Measurements from ENCODE around the gene GRM2. TPM values are rescaled to one million over a fixed set of nuclear protein-coding genes. Genes with fewer than 3 reads are reported as not detected.

The GRM2 gene
- total RNA-seq, 1 experiment from 2014 or later = 0.07 TPM

DNA sequence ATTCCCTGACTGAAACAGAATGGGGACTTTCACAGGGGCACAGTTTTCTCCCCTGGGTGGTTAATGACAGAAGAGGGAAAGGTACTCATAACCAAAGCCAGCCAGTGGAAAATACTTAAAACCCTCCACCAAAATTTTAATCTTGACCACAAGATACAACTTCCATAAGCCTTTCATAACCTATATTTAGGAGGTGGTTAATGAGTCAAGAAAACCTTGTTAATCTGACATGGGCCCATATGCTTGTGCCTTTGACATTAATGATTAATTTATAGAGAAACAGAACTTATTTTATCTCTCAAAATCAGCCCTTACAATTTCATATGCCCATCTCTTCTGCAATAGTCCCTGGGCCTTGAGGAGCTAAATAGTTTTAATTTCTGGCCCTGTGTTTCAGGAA, 41.0 kb downstream of the GRM2 start:
- TF ChIP-seq, protein P1, sequence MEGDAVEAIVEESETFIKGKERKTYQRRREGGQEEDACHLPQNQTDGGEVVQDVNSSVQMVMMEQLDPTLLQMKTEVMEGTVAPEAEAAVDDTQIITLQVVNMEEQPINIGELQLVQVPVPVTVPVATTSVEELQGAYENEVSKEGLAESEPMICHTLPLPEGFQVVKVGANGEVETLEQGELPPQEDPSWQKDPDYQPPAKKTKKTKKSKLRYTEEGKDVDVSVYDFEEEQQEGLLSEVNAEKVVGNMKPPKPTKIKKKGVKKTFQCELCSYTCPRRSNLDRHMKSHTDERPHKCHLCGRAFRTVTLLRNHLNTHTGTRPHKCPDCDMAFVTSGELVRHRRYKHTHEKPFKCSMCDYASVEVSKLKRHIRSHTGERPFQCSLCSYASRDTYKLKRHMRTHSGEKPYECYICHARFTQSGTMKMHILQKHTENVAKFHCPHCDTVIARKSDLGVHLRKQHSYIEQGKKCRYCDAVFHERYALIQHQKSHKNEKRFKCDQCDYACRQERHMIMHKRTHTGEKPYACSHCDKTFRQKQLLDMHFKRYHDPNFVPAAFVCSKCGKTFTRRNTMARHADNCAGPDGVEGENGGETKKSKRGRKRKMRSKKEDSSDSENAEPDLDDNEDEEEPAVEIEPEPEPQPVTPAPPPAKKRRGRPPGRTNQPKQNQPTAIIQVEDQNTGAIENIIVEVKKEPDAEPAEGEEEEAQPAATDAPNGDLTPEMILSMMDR (conservative IDR thresholded peaks at IDR 0.05; ENCODE audit: low read depth, low read length) = no peak
- no peak for TF ChIP-seq EZH2 (IDR thresholded peaks at IDR 0.05; ENCODE audit: low read length, unreplicated experiment)
- TF ChIP-seq EZH2phosphoT487 (IDR thresholded peaks at IDR 0.05; ENCODE audit: borderline replicate concordance, low read length) = no peak
- H3K4me2 ChIP-seq (ENCODE audit: low read length) = no peak overlapping the region
- H3K4me3 ChIP-seq (ENCODE audit: low read length) = no peak overlapping the region
- H3K27me3 ChIP-seq (ENCODE audit: low read length) = no peaks in the 10 kb centered on the region; the same call in 1 of the 2 replicates
- no peaks in the 10 kb centered on the region for H3K79me2 ChIP-seq (ENCODE audit: low read length)
- H3K9ac ChIP-seq (ENCODE audit: low read length) = no peak overlapping the region
- ChIA-PET POLR2A (ENCODE audit: unreplicated experiment) (no interaction called here), CTCF (no interaction called here)
- H3F3A ChIP-seq (ENCODE audit: low read length, unreplicated experiment) = no peaks in the 10 kb centered on the region
- ATAC-seq (no peak), DNase-seq (no peak)
- no peak overlapping the region for H3K27ac ChIP-seq (ENCODE audit: low read length)
- H3K4me1 ChIP-seq (ENCODE audit: insufficient read depth, low read length) = no peaks in the 10 kb centered on the region
- intact Hi-C loops (cut with micrococcal nuclease) = no loop called here
- no peaks in the 10 kb centered on the region for H3K9me2 ChIP-seq (replicated peaks; ENCODE audit: low read length)
- BruUV-seq (replicated peaks) = no TSS peak
- no peak overlapping the region for H2AFZ ChIP-seq (ENCODE audit: low read length)
- H4K20me1 ChIP-seq (ENCODE audit: low read length) = no peaks in the 10 kb centered on the region
- H3K36me3 ChIP-seq (ENCODE audit: low read depth, low read length) = no peaks in the 10 kb centered on the region
- H3K9me3 ChIP-seq (ENCODE audit: low read length) = peaks cover 7% of the 10 kb centered on the region; the same call in 1 of the 2 replicates

DNA sequence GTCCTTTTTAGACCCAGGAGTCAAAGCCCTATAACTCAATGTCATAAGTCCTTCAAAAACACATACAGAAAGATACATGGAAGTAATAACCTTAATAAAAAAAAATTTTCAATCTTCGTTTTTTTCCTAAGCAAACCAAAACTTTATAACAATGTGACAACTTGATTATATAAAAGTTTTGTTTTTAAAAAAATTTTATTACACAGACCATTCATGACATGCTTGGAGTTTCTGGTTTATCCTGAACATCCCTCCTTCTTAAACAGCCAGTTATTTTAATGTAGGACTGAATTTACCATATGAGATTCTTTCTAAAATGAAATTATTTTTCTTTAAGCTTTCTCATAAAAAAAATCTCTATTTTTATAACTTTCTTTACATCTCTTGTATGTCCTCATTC, 41.5 kb downstream of the GRM2 start:
- Histone ChIP-seq H3K79me2 (ENCODE audit: low read length) (no peaks in the 10 kb centered on the region), H3K4me1 (ENCODE audit: insufficient read depth, low read length) (no peaks in the 10 kb centered on the region), H2AFZ (ENCODE audit: low read length) (no peak overlapping the region), H4K20me1 (ENCODE audit: low read length) (no peaks in the 10 kb centered on the region), H3K27me3 (ENCODE audit: low read length) (no peaks in the 10 kb centered on the region; the same call in 1 of the 2 replicates), H3K36me3 (ENCODE audit: low read depth, low read length) (no peaks in the 10 kb centered on the region), H3K9me2 (replicated peaks; ENCODE audit: low read length) (no peaks in the 10 kb centered on the region), H3F3A (ENCODE audit: low read length, unreplicated experiment) (no peaks in the 10 kb centered on the region), H3K4me2 (ENCODE audit: low read length) (no peak overlapping the region), H3K9ac (ENCODE audit: low read length) (no peak overlapping the region), H3K27ac (ENCODE audit: low read length) (no peak overlapping the region), H3K4me3 (ENCODE audit: low read length) (no peak overlapping the region), H3K9me3 (ENCODE audit: low read length) (peaks cover 7% of the 10 kb centered on the region; the same call in 1 of the 2 replicates)
- POLR2A ChIA-PET (ENCODE audit: unreplicated experiment) = no interaction called here
- intact Hi-C loops (cut with micrococcal nuclease) = no loop called here
- CTCF ChIA-PET = no interaction called here
- TF ChIP-seq, protein P1 (conservative IDR thresholded peaks at IDR 0.05; ENCODE audit: low read depth, low read length) = no peak
- no peak for TF ChIP-seq EZH2 (IDR thresholded peaks at IDR 0.05; ENCODE audit: low read length, unreplicated experiment)
- TF ChIP-seq EZH2phosphoT487 (IDR thresholded peaks at IDR 0.05; ENCODE audit: borderline replicate concordance, low read length) = no peak
- DNase-seq (no peak), ATAC-seq (no peak)
- no TSS peak for BruUV-seq (replicated peaks)

DNA sequence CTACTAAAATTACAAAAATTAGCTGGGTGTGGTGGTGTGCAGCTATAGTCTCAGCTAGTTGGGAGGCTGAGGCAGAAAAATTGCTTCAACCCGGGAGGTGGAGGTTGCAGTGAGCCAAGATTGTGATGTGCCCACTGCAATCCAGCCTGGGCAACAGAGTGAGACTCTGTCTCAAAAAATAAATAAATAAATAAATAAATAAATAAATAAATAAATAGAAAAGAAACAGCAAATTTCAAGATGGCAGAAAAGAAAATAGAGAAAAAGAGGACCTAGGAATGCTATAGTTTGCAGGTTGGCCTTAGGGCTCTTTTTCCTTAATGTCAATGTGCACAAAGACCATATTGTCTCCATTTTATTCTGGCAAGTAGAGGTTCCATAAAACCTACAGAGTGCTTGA, 44.0 kb downstream of the GRM2 start:
- Histone ChIP-seq H3K79me2 (ENCODE audit: low read length) (no peaks in the 10 kb centered on the region), H3K36me3 (ENCODE audit: low read depth, low read length) (no peaks in the 10 kb centered on the region), H4K20me1 (ENCODE audit: low read length) (no peaks in the 10 kb centered on the region), H3K9ac (ENCODE audit: low read length) (no peak overlapping the region), H3K4me1 (ENCODE audit: insufficient read depth, low read length) (no peaks in the 10 kb centered on the region), H3K27me3 (ENCODE audit: low read length) (no peaks in the 10 kb centered on the region; the same call in 1 of the 2 replicates), H3K4me3 (ENCODE audit: low read length) (no peak overlapping the region), H3K9me3 (ENCODE audit: low read length) (peaks cover 17% of the 10 kb centered on the region), H3K9me2 (replicated peaks; ENCODE audit: low read length) (no peaks in the 10 kb centered on the region), H3F3A (ENCODE audit: low read length, unreplicated experiment) (no peaks in the 10 kb centered on the region), H2AFZ (ENCODE audit: low read length) (no peak overlapping the region), H3K4me2 (ENCODE audit: low read length) (no peak overlapping the region), H3K27ac (ENCODE audit: low read length) (no peak overlapping the region)
- intact Hi-C loops (cut with micrococcal nuclease) = no loop called here
- POLR2A ChIA-PET (ENCODE audit: unreplicated experiment) = no interaction called here
- TF ChIP-seq, protein P1 (conservative IDR thresholded peaks at IDR 0.05; ENCODE audit: low read depth, low read length) = no peak
- no peak for TF ChIP-seq EZH2phosphoT487 (IDR thresholded peaks at IDR 0.05; ENCODE audit: borderline replicate concordance, low read length)
- no peak for TF ChIP-seq EZH2 (IDR thresholded peaks at IDR 0.05; ENCODE audit: low read length, unreplicated experiment)
- DNase-seq (no peak), ATAC-seq (no peak)
- CTCF ChIA-PET = no interaction called here
- no TSS peak for BruUV-seq (replicated peaks)

All from PC-3 (cell line).